IPS-NIHi11 (cell line): ENCODE measurements around the gene BPIFA3.
"Not testable (repeated sequence)": the region's sequence is repeated elsewhere in the genome, so short reads cannot be mapped to it uniquely, and the experiment has no call there.

Experiments used
- DNase-seq: peaks from one replicate; pipeline ENCODE4 v3.0.0; 2012; ENCODE audit warnings: mixed read lengths, low spot score

Gene BPIFA3

GRCh38 chr20:33217052-33217451 is at the start of gene BPIFA3:
BPIFA3 (plus strand) TSS chr20:33217352; CDS start chr20:33217537, 185 bp downstream.
- no peak for DNase-seq

- DNase-seq = no peak
Measured at GRCh38 chr20:33167859-33168258, 49.3 kb upstream of the BPIFA3 start, which contains the start of gene BPIFA2. BPIFA2 (plus strand) TSS chr20:33168159; CDS start chr20:33169146, 987 bp downstream.

DNA sequence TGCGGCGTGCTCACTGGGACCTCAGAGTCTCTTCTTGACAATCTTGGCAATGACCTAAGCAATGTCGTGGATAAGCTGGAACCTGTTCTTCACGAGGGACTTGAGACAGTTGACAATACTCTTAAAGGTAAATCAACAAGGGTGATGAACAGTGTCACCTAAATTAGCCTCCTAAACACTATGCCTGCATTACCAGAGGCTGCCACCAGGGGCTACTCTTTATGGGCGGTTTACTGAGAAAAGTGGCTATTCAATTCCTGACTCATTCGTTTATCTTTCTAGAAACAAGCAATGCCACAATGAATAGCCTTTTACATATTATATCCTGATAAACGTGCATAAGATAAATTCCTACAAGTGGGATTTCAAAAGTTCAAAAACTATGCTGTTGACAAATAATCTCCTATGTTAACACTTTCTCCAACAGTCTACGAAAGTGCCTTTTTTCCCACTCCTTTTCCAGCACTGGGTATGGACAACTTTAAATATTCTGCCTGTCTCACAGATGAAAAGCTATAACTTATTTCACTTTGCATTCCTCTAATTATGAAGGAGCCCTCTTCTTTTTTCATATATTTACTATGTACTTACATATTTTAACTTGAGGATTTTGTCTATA is 47.9 kb upstream of the BPIFA3 start:
- DNase-seq = peak; percentile 63

DNA sequence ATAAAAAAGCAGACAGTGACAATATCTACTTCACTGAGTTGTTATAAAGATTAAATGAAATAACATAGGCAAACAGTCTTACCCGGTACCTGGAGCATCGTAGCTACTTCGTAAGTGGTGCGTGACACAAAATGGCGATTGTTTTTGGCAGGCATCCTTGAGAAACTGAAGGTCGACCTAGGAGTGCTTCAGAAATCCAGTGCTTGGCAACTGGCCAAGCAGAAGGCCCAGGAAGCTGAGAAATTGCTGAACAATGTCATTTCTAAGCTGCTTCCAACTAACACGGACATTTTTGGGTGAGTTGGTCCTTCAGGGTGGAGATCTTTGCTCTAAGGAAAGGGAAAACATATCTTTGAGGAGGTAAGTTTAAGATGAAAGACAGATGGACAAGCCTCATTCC is 44.4 kb upstream of the BPIFA3 start:
- DNase-seq = no peak

DNA sequence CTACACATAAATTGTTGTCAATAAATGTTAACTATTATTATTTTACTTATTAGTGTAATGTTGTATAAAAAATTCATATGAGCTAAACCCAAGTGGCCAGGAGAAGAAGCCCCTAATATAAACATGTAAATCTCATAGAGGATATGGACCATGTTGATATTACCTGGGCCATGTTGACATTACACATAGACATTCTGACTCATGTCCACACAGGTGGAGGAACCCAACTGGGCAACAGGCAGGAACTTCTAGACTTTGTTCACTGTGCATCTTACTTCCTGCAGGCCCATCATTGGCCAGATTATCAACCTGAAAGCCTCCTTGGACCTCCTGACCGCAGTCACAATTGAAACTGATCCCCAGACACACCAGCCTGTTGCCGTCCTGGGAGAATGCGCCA is 42.0 kb upstream of the BPIFA3 start:
- no peak for DNase-seq

DNA sequence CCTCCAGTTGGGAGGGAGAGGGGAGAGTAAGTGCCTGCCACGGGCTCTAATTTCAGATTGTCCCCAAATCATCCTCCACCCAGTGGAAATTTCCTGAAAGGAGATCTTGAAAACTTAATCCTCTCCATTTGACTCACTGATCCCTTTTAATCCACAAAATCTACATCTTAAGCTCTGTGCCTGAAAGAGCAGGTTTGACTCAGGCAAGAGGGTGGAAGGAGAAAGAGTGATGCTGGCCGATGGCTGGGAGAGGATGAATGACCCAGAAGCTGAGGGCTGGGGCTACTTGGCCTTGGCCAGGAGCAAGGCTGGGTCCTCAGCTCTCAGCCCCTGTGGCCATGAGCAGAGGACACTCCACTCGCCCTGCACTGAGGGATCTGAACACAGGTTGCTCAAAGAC is 41.1 kb upstream of the BPIFA3 start:
- DNase-seq = no peak

DNA sequence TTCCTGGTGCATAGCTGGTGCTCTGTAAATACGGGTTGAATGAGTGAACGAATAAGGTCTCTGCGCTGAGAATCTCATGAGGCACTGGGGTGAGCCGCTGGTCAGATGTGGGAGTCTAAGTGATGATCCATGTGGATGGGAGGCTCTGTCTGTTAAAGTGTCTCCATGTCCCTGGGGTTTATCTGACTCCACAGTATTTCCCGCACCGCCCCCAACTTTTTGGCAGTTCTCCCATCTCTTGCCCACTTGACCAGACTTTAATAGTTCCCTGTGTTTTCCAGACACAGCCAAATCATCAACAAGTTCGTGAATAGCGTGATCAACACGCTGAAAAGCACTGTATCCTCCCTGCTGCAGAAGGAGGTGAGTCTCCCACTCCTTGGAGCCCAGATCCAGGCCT is 39.3 kb upstream of the BPIFA3 start:
- no peak for DNase-seq

DNA sequence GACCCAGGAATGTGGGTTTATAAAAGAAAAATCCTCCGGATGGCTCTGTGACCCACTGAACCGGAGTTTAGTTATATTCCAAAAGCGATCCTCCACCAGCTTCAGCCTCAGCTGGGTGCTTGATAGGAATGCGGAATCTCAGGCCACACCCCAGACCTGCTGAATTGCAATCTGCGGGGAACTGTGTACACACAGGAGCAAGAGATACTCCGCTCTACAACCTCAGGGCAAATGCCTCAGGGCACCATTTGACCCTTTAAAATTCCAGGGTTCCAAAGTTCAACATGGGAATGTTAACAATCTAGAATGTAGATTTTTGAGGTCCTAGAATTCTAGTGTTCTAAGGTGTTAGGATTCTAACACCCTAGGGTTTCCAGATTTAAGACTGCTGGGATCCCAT is 38.4 kb upstream of the BPIFA3 start:
- DNase-seq = peak; percentile 60

DNA sequence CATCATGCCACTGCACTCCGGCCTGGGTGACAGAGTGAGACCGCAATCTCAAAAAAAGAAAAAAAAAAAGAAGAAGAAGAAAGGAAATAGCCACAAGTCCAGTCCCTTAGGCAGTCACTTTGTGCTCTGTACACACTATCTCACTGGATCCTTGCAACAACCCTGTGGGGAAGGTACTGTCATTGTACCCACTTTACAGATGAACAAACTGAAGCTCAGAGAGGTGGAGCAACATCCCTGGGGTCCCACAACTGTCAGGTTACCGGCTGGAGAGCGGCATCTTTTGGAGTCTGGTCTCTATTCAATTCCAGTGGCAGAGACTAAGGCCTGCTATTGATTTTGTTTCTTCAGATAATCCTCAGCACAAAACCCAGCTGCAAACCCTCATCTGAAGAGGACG is 37.0 kb upstream of the BPIFA3 start:
- DNase-seq = no peak

DNA sequence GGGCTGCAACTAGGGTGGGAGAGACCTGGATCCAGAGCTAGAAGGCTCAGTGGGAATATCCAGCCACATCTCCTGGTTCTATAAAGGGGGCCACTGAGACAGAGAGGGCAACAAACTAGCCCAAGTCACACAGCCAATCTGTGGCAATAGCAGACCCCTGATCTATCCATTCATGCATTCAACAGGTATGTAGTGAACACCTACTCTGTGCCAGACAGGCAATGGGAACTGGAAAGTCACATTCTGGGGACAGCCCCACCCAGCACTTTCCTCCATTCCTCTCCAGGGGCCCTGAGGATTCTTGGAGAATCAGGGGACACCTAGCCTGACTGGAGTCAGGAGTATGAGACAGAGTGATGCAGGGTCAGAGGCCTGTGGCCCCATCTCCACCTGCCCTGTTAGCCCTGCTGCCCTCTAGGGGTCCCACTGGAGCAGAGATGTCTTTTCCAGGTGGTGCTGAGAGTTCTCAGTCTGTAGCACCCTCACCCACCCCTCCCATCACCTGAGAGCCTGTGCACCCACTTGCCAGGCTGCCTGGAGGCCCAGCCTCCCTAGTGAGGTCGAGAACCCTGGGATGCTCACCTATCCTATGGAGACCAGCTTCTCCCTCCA is 35.6 kb upstream of the BPIFA3 start:
- peak; percentile 30 for DNase-seq

DNA sequence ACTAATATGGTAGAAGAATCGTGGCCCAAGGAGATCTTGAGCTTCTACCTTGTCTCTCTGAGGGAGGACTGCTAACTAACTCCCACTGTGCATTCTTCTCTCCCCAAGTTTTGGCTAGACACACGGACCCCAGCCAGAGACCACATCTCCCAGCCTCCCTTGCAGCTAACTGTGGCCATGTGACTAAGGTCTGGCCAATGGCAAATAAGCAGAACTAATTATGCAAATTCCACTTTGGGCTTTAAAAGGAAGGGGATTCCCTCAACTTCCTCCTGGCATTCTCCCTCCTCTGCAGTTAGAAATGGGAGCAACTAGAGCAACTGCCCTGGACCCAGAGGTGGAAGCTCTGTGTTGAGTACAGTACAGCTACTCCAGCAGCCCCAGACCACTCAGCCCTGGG is 33.8 kb upstream of the BPIFA3 start:
- DNase-seq = no peak

- not testable (repeated sequence) for DNase-seq
Measured at GRCh38 chr20:33185031-33185590, 32.0 kb upstream of the BPIFA3 start.

- DNase-seq = no peak
Measured at GRCh38 chr20:33187491-33187890, 29.7 kb upstream of the BPIFA3 start.

- no peak for DNase-seq
Measured at GRCh38 chr20:33188421-33188820, 28.7 kb upstream of the BPIFA3 start.

DNA sequence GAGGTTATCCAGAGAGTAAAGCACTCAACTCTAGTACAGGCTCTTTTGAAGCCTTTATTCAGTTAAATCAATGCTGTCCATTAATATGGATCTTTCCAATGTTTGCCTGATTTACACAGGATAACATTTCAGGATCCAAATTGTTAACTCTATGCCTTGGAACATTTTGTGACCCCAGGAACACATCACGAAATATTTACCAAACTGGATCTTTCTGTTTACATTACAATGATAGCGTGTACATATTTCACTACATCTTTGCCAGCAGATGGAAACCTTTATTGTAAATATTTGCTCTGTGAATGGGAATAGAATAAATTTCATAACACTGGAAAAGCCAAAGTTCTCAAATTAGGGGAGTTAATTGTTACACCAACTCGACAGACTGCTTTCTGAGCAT is 25.7 kb upstream of the BPIFA3 start:
- no peak for DNase-seq

DNA sequence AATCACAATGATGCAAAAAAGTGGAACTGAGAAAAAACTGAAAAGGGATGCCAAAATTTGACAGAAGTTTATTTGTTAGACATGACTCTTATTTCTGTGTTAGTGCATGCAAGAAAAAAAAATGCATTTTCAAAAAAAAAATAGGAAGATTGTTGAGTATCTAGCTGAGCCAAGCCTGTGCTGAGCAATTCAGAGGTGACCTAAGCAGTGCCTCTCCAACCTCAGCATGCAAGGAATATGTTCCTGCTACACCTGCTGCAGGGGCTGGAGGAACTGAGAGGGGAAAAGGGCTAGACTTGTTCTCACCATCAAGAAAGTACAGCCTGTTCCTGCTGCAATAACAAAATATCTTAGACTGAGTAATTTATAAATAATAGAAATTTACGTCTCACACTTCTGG is 25.2 kb upstream of the BPIFA3 start:
- DNase-seq = no peak

- DNase-seq = peak; percentile 42
Measured at GRCh38 chr20:33192912-33193501, 24.1 kb upstream of the BPIFA3 start.

- DNase-seq = no peak
Measured at GRCh38 chr20:33199026-33199425, 18.1 kb upstream of the BPIFA3 start.

- DNase-seq = no peak
Measured at GRCh38 chr20:33202451-33202850, 14.7 kb upstream of the BPIFA3 start.

GRCh38 chr20:33203444-33203843 is 13.7 kb upstream of the BPIFA3 start:
- no peak for DNase-seq

DNA sequence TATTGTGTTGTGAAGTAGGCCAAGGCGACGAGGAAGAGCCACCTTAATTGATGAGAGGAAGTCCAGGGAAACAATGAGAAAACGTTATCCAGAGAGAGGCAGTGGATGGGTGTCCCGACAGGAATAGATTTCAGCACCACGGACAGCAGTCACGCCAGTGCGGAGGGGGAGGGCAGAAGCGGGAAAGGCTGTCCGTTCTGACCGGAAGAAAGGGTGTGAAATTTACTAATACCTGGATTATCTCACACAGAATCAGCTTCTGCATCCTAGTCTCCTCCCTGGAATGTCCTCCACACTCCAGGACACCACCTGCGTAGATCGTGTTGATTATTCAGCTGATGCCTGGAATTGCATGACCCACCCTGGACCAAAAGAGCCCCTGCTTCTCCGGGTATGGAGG is 7.4 kb upstream of the BPIFA3 start:
- peak; percentile 89 for DNase-seq

DNA sequence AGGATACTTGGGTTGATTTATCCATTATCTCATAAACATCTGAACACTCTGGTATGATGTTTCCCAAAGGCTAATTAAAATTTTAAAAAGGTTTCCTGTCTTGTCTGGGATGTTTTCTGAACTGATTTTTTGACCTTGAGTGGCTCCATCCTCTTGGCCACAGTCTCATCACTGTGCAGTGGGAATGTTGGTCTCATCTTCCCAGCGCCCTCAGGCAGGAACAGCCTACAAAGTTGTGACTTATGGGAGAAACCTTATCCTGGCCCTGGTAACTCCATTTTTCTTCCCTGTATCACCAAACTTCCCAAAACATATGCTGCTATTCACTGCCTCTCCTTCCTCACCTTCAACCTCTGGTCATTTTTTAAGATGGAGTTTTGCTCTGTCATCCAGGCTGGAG is 6.8 kb upstream of the BPIFA3 start:
- no peak for DNase-seq

- peak; percentile 81 for DNase-seq
Measured at GRCh38 chr20:33211817-33212424, 5.2 kb upstream of the BPIFA3 start.
